Trophoblast cell (in vitro differentiated cells and primary cell): ENCODE measurements around the gene SGMS1.

Source experiments
- DNase-seq, 2 donors: peaks; one replicate each; pipeline ENCODE4 v3.0.0-alpha.2; 2016
- H2AFZ ChIP-seq: 2 replicates; pipeline ENCODE4 v1.6.1; 2013; ENCODE audit warnings: low read length, moderate library complexity, mild to moderate bottlenecking; ENCODE audit not compliant: insufficient read depth, poor library complexity
- H2AK5ac ChIP-seq: 2 replicates; pipeline ENCODE4 v1.6.1; 2013; ENCODE audit warnings: mild to moderate bottlenecking, low read length
- H2BK120ac ChIP-seq: 2 replicates; pipeline ENCODE4 v1.6.1; 2013; ENCODE audit warnings: low read length, mild to moderate bottlenecking, moderate library complexity; ENCODE audit not compliant: insufficient read depth, poor library complexity
- H2BK12ac ChIP-seq: 2 replicates; pipeline ENCODE4 v1.6.1; 2013; ENCODE audit warnings: mild to moderate bottlenecking, low read length, moderate library complexity
- H2BK5ac ChIP-seq: 2 replicates; pipeline ENCODE4 v1.6.1; 2013; ENCODE audit warnings: low read length, low read depth, moderate library complexity, mild to moderate bottlenecking; ENCODE audit not compliant: poor library complexity
- H3K14ac ChIP-seq: 2 replicates; pipeline ENCODE4 v1.6.1; 2013; ENCODE audit warnings: mild to moderate bottlenecking, low read length
- H3K18ac ChIP-seq: 2 replicates; pipeline ENCODE4 v1.6.1; 2013; ENCODE audit warnings: mild to moderate bottlenecking, low read length
- H3K23ac ChIP-seq: 2 replicates; pipeline ENCODE4 v1.6.1; 2013; ENCODE audit warnings: low read length
- H3K27ac ChIP-seq: 2 replicates; pipeline ENCODE4 v1.5.1; 2013; ENCODE audit warnings: low read depth, mild to moderate bottlenecking, inconsistent platforms, low read length, moderate library complexity
- H3K27me3 ChIP-seq: 2 replicates; pipeline ENCODE4 v1.6.1; 2013; ENCODE audit warnings: inconsistent platforms, mild to moderate bottlenecking, low read length, moderate library complexity; ENCODE audit not compliant: insufficient read depth
- H3K36me3 ChIP-seq, 2 experiments: 1 replicate in 1 of 2; 2 replicates in 1 of 2; pipeline ENCODE4 v1.6.1; 2013; ENCODE audit warnings: low read length in 2 of 2, mild to moderate bottlenecking in 2 of 2, moderate library complexity in 1 of 2; ENCODE audit not compliant: insufficient read depth in 2 of 2, control insufficient read depth in 1 of 2
- H3K4ac ChIP-seq: 2 replicates; pipeline ENCODE4 v1.6.1; 2013; ENCODE audit warnings: low read depth, mild to moderate bottlenecking, low read length, moderate library complexity
- H3K4me1 ChIP-seq, 2 experiments: 1 replicate in 1 of 2; 2 replicates in 1 of 2; pipeline ENCODE4 v1.6.1; 2013; ENCODE audit warnings: low read length in 2 of 2, mild to moderate bottlenecking in 2 of 2, moderate library complexity in 1 of 2; ENCODE audit not compliant: insufficient read depth in 2 of 2, control insufficient read depth in 1 of 2
- H3K4me2 ChIP-seq: 2 replicates; pipeline ENCODE4 v1.6.1; 2013; ENCODE audit warnings: inconsistent platforms, mild to moderate bottlenecking, low read length, moderate library complexity
- H3K4me3 ChIP-seq: 2 replicates; pipeline ENCODE4 v1.5.1; 2013; ENCODE audit warnings: mild to moderate bottlenecking, low read depth, low read length, inconsistent platforms
- H3K79me1 ChIP-seq: one replicate; pipeline ENCODE4 v1.6.1; 2013; ENCODE audit warnings: low read length
- H3K79me2 ChIP-seq: 2 replicates; pipeline ENCODE4 v1.6.1; 2013; ENCODE audit warnings: low read length, mild to moderate bottlenecking; ENCODE audit not compliant: control insufficient read depth, insufficient read depth, poor library complexity
- H3K9ac ChIP-seq: 2 replicates; pipeline ENCODE4 v1.6.1; 2013; ENCODE audit warnings: mild to moderate bottlenecking, low read length
- H3K9me3 ChIP-seq: 2 replicates; pipeline ENCODE4 v1.6.1; 2013; ENCODE audit warnings: low read depth, mild to moderate bottlenecking, control low read depth, inconsistent platforms, low read length; ENCODE audit not compliant: insufficient read depth
- H4K12ac ChIP-seq: 2 replicates; pipeline ENCODE4 v1.6.1; 2013; ENCODE audit warnings: low read depth, mild to moderate bottlenecking, low read length, moderate library complexity
- H4K8ac ChIP-seq: 2 replicates; pipeline ENCODE4 v1.6.1; 2013; ENCODE audit warnings: low read depth, mild to moderate bottlenecking, low read length, moderate library complexity
- H4K91ac ChIP-seq: one replicate; pipeline ENCODE4 v1.6.1; 2013; ENCODE audit warnings: low read depth, mild to moderate bottlenecking, low read length, moderate library complexity
- WGBS: extraction: QIAGEN DNeasy Blood & Tissue Kit; methylation state at CpG from one replicate; pipeline ENCODE4 v1.1.7; 2013; ENCODE audit warnings: missing lambda C conversion rate; ENCODE audit not compliant: insufficient read length, insufficient coverage; ENCODE audit errors: extremely low coverage; 5-methylcytosine and 5-hydroxymethylcytosine counted together

SGMS1 gene

GRCh38 chr10:50544095-50544856 is 79.5 kb downstream of the SGMS1 start:
- no peaks in the 10 kb centered on the region for H3K79me2 ChIP-seq
- no peak overlapping the region for H4K12ac ChIP-seq
- H3K4me2 ChIP-seq = no peak overlapping the region
- no peak overlapping the region for H4K8ac ChIP-seq
- no peak overlapping the region for H3K9ac ChIP-seq
- no peak overlapping the region for H3K18ac ChIP-seq
- H2BK12ac ChIP-seq = no peak overlapping the region
- no peak overlapping the region for H2AK5ac ChIP-seq
- no peak overlapping the region for H4K91ac ChIP-seq
- H3K36me3 ChIP-seq = no peaks in the 10 kb centered on the region
- H2BK5ac ChIP-seq = no peak overlapping the region
- no peaks in the 10 kb centered on the region for H3K79me1 ChIP-seq
- no peak overlapping the region for H3K4ac ChIP-seq
- H3K4me3 ChIP-seq = no peak overlapping the region
- no peak overlapping the region for H2BK120ac ChIP-seq
- no peaks in the 10 kb centered on the region for H3K9me3 ChIP-seq
- no peaks in the 10 kb centered on the region for H3K4me1 ChIP-seq
- no peak overlapping the region for H3K14ac ChIP-seq
- H3K27me3 ChIP-seq = no peaks in the 10 kb centered on the region
- WGBS = no CpG with 5 or more reads among the region's 3 CpGs
- H3K27ac ChIP-seq = no peak overlapping the region
- H3K23ac ChIP-seq = no peak overlapping the region
- H2AFZ ChIP-seq = no peak overlapping the region
- no peak for DNase-seq

GRCh38 chr10:50542871-50543270 is 80.9 kb downstream of the SGMS1 start:
- Histone ChIP-seq H4K91ac (no peak overlapping the region), H3K4me2 (no peak overlapping the region), H3K9me3 (no peaks in the 10 kb centered on the region), H2BK12ac (no peak overlapping the region), H3K79me1 (no peaks in the 10 kb centered on the region), H3K23ac (no peak overlapping the region), H3K4me1 (no peaks in the 10 kb centered on the region), H3K27me3 (no peaks in the 10 kb centered on the region), H3K79me2 (no peaks in the 10 kb centered on the region), H2AFZ (no peak overlapping the region), H3K36me3 (no peaks in the 10 kb centered on the region), H4K8ac (no peak overlapping the region), H2AK5ac (no peak overlapping the region), H2BK5ac (no peak overlapping the region), H4K12ac (no peak overlapping the region), H3K4ac (no peak overlapping the region), H3K9ac (no peak overlapping the region), H3K14ac (no peak overlapping the region), H3K18ac (no peak overlapping the region), H2BK120ac (no peak overlapping the region), H3K27ac (no peak overlapping the region), H3K4me3 (no peak overlapping the region)
- DNase-seq = no peak

GRCh38 chr10:50541921-50542320 is 81.8 kb downstream of the SGMS1 start:
- Histone ChIP-seq H4K8ac (no peak overlapping the region), H3K9me3 (no peaks in the 10 kb centered on the region), H4K12ac (no peak overlapping the region), H3K36me3 (no peaks in the 10 kb centered on the region), H3K9ac (no peak overlapping the region), H3K18ac (no peak overlapping the region), H4K91ac (no peak overlapping the region), H3K27me3 (no peaks in the 10 kb centered on the region), H3K23ac (no peak overlapping the region), H3K4ac (no peak overlapping the region), H2BK12ac (no peak overlapping the region), H3K79me2 (no peaks in the 10 kb centered on the region), H3K79me1 (no peaks in the 10 kb centered on the region), H2BK5ac (no peak overlapping the region), H2BK120ac (no peak overlapping the region), H3K4me3 (no peak overlapping the region), H3K4me1 (no peaks in the 10 kb centered on the region), H2AK5ac (no peak overlapping the region), H3K27ac (no peak overlapping the region), H3K4me2 (no peak overlapping the region), H3K14ac (no peak overlapping the region), H2AFZ (no peak overlapping the region)
- DNase-seq = no peak
- no CpG with 5 or more reads among the region's 4 CpGs for WGBS

GRCh38 chr10:50541317-50541716 is 82.4 kb downstream of the SGMS1 start:
- no peaks in the 10 kb centered on the region for H3K27me3 ChIP-seq
- no peaks in the 10 kb centered on the region for H3K79me2 ChIP-seq
- no peak overlapping the region for H4K12ac ChIP-seq
- H2AFZ ChIP-seq = no peak overlapping the region
- no peak for DNase-seq
- H3K18ac ChIP-seq = no peak overlapping the region
- H3K36me3 ChIP-seq = no peaks in the 10 kb centered on the region
- no peak overlapping the region for H3K4me3 ChIP-seq
- no peak overlapping the region for H2BK5ac ChIP-seq
- no peaks in the 10 kb centered on the region for H3K9me3 ChIP-seq
- H3K4me2 ChIP-seq = no peak overlapping the region
- no peak overlapping the region for H3K23ac ChIP-seq
- no peak overlapping the region for H4K8ac ChIP-seq
- no peaks in the 10 kb centered on the region for H3K4me1 ChIP-seq
- no peaks in the 10 kb centered on the region for H3K79me1 ChIP-seq
- H3K4ac ChIP-seq = no peak overlapping the region
- H3K14ac ChIP-seq = no peak overlapping the region
- no peak overlapping the region for H2BK120ac ChIP-seq
- no CpG with 5 or more reads among the region's 2 CpGs for WGBS
- no peak overlapping the region for H2AK5ac ChIP-seq
- no peak overlapping the region for H3K9ac ChIP-seq
- no peak overlapping the region for H3K27ac ChIP-seq
- no peak overlapping the region for H2BK12ac ChIP-seq
- no peak overlapping the region for H4K91ac ChIP-seq
